ENCODE results near the gene MTCL1.

MTCL1 gene

GRCh38 chr18:8809514-8809913 lies 104.2 kb downstream of the MTCL1 start:
- Mint-ChIP-seq H3K36me3 (peaks cover 6 to 19% of the 10 kb centered on the region in 2 donors), H3K27ac (no peak overlapping the region), H3K9me3 (no peaks in the 10 kb centered on the region), H3K27me3 (no peaks in the 10 kb centered on the region), H3K4me3 (no peak overlapping the region), H3K4me1 (peaks cover 9 to 20% of the 10 kb centered on the region in 2 donors)
- DNase-seq (no peak), ATAC-seq (replicated peaks) (no peak)

GRCh38 chr18:8810157-8810556 lies 104.8 kb downstream of the MTCL1 start:
- Mint-ChIP-seq H3K27me3 (no peaks in the 10 kb centered on the region), H3K4me3 (no peak overlapping the region), H3K9me3 (no peaks in the 10 kb centered on the region), H3K27ac (no peak overlapping the region), H3K4me1 (peaks cover 9 to 20% of the 10 kb centered on the region in 2 donors), H3K36me3 (peaks cover 6 to 19% of the 10 kb centered on the region in 2 donors)
- DNase-seq (no peak), ATAC-seq (replicated peaks) (no peak)

DNA sequence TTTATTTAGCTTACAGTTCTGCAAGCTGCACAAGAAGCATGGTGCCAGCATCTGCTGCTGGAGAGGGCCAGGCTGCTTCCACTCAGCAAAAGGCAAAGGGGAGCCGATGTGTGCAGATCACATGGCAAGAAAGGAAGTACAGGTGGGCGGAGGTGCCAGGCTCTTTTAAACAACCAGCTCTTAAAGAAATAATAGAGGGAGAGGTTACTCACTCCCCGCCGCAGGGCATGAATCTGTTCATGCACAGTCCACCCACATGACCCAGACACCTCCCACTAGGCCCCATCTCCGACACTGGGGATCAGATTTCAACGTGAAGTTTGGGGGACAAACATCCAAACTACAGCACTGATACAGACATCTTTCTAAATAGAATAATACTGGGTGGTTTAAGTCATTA lies 105.8 kb downstream of the MTCL1 start:
- Mint-ChIP-seq H3K27ac (no peak overlapping the region), H3K27me3 (no peaks in the 10 kb centered on the region), H3K36me3 (peaks cover 6 to 19% of the 10 kb centered on the region in 2 donors), H3K4me3 (no peak overlapping the region), H3K9me3 (no peaks in the 10 kb centered on the region), H3K4me1 (peaks cover 9 to 20% of the 10 kb centered on the region in 2 donors)
- no peak for ATAC-seq (replicated peaks)
- DNase-seq, result no peak

DNA sequence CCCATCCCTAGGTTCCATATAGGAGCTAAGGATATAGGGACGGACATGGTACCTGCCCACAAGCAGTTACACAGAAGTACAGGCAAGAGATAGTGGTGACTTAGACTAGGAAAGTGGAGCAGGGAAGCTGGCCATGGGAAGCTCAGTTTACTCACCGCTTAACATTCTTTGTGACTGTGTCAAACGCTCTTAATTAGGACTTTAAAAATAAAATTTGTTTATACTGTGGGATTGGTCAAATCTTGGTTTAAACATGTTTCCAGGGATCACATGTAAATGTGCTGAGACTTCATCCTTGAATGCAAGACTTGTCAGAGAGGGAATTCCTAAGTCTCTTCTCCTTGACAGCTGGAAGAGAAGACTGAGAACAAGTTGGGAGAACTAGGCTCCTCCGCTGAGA lies 107.3 kb downstream of the MTCL1 start:
- no peak for ATAC-seq (replicated peaks)
- no peak overlapping the region for H3K27ac Mint-ChIP-seq
- H3K36me3 Mint-ChIP-seq, result peaks cover 6 to 19% of the 10 kb centered on the region in 2 donors
- no peaks in the 10 kb centered on the region for H3K27me3 Mint-ChIP-seq
- no peak for DNase-seq
- no peaks in the 10 kb centered on the region for H3K9me3 Mint-ChIP-seq
- H3K4me1 Mint-ChIP-seq, result peaks cover 9 to 20% of the 10 kb centered on the region in 2 donors
- H3K4me3 Mint-ChIP-seq, result no peak overlapping the region

DNA sequence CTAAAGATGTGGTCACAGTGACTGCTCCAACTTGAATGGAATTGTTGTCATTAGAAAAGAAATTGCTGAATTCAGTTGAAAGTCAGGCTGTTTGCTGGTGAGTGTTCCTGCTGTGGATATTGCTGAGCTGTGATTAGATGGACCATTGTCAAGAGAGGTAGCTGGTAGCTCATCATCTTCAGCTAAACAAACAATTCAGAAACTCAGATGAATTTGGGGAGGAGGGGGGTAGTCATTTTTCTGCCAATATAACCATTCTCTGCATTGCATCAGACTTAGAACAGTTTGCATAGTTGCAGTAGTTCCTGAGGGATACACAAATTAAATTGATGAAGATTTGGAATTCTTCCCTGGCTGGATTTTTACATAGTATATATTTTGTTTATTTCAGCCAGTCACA lies 108.3 kb downstream of the MTCL1 start:
- DNase-seq, result no peak
- H3K27ac Mint-ChIP-seq, result no peak overlapping the region
- ATAC-seq (replicated peaks), result no peak
- no peaks in the 10 kb centered on the region for H3K9me3 Mint-ChIP-seq
- no peaks in the 10 kb centered on the region for H3K27me3 Mint-ChIP-seq
- peaks cover 6 to 19% of the 10 kb centered on the region in 2 donors for H3K36me3 Mint-ChIP-seq
- peaks cover 9 to 20% of the 10 kb centered on the region in 2 donors for H3K4me1 Mint-ChIP-seq
- no peak overlapping the region for H3K4me3 Mint-ChIP-seq

DNA sequence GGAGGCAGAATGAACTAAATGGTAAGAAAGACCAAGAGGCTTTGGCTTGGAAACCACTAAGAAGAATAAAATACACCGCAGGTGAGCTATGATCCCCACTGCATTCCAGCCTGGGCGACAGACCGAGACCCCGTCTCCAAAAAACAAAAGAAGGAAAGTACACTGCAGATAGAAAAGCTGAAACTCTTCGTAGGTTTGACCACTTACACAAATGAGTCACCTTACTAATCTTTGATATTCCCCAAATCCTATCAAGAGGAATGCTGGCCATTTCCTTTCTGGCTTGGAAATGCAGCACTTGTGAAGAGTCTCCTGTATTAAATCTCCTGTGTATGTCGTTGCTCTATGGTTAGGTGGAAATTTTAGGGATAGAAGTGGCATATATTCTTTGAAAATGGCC lies 108.8 kb downstream of the MTCL1 start:
- H3K4me1 Mint-ChIP-seq, result peaks cover 9 to 20% of the 10 kb centered on the region in 2 donors

GRCh38 chr18:8816220-8816619 lies 110.9 kb downstream of the MTCL1 start:
- H3K9me3 Mint-ChIP-seq, result no peaks in the 10 kb centered on the region
- no peak for ATAC-seq (replicated peaks)
- H3K27ac Mint-ChIP-seq, result no peak overlapping the region
- H3K27me3 Mint-ChIP-seq, result no peaks in the 10 kb centered on the region
- no peak for DNase-seq
- H3K4me3 Mint-ChIP-seq, result no peak overlapping the region
- peaks cover 2 to 11% of the 10 kb centered on the region in 2 donors for H3K36me3 Mint-ChIP-seq
- peaks cover 2 to 8% of the 10 kb centered on the region in 2 donors for H3K4me1 Mint-ChIP-seq

More for the DNA sequence above, 108.8 kb downstream of the MTCL1 start:
- no peaks in the 10 kb centered on the region for H3K9me3 Mint-ChIP-seq
- no peaks in the 10 kb centered on the region for H3K27me3 Mint-ChIP-seq
- no peak overlapping the region for H3K27ac Mint-ChIP-seq
- H3K36me3 Mint-ChIP-seq, result peaks cover 5 to 15% of the 10 kb centered on the region in 2 donors
- H3K4me3 Mint-ChIP-seq, result no peak overlapping the region
- DNase-seq (no peak), ATAC-seq (replicated peaks) (no peak)

GRCh38 chr18:8816816-8817215 lies 111.5 kb downstream of the MTCL1 start:
- Mint-ChIP-seq H3K4me1 (peaks cover 2 to 5% of the 10 kb centered on the region in 2 donors), H3K9me3 (no peaks in the 10 kb centered on the region), H3K4me3 (no peak overlapping the region), H3K27ac (no peak overlapping the region), H3K36me3 (peaks cover 2 to 11% of the 10 kb centered on the region in 2 donors), H3K27me3 (no peaks in the 10 kb centered on the region)
- ATAC-seq (replicated peaks) (no peak), DNase-seq (no peak)

- Mint-ChIP-seq H3K9me3 (no peaks in the 10 kb centered on the region), H3K27me3 (no peaks in the 10 kb centered on the region), H3K4me1 (peaks cover 0 to 2% of the 10 kb centered on the region in 2 donors), H3K4me3 (no peak overlapping the region), H3K27ac (no peak overlapping the region), H3K36me3 (peaks cover 2 to 11% of the 10 kb centered on the region in 2 donors)
- ATAC-seq (replicated peaks), result no peak
- no peak for DNase-seq
These were observed 113.6 kb downstream of the MTCL1 start for GRCh38 chr18:8818982-8819381.

GRCh38 chr18:8820396-8821082 lies 115.2 kb downstream of the MTCL1 start:
- Mint-ChIP-seq H3K9me3 (no peaks in the 10 kb centered on the region), H3K36me3 (peaks cover 2 to 8% of the 10 kb centered on the region in 2 donors), H3K27me3 (no peaks in the 10 kb centered on the region), H3K4me1 (peaks cover 0 to 2% of the 10 kb centered on the region in 2 donors), H3K27ac (no peak overlapping the region), H3K4me3 (no peak overlapping the region)
- no peak for DNase-seq
- ATAC-seq (replicated peaks), result no peak

DNA sequence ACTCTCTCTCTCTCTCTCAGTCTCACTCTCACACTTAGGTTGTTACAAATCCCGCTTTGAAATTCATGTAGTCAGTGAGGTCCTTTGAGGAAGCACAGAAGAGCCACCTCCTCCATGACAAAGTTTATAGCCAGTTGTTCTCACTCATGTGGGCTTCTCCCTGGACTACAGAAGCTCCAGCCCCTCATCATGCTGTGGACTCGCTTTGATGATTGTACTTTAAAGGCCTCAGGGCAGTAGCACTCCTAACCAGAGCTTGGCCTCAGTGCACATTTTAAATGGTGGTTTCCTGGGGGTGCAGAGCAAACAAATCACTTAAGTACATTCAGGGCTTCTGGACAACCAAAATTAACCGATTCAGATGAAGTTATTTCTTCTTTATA lies 115.7 kb downstream of the MTCL1 start:
- no peak overlapping the region for H3K4me3 Mint-ChIP-seq
- H3K36me3 Mint-ChIP-seq, result peaks cover 2 to 8% of the 10 kb centered on the region in 2 donors
- H3K9me3 Mint-ChIP-seq, result no peaks in the 10 kb centered on the region
- ATAC-seq (replicated peaks), result no peak
- DNase-seq, result no peak
- peaks cover 0 to 2% of the 10 kb centered on the region in 2 donors for H3K4me1 Mint-ChIP-seq
- peak overlapping the region; percentile 21 for H3K27ac Mint-ChIP-seq
- no peaks in the 10 kb centered on the region for H3K27me3 Mint-ChIP-seq

- H3K4me1 Mint-ChIP-seq, result peaks cover 0 to 2% of the 10 kb centered on the region in 2 donors
- DNase-seq (no peak), ATAC-seq (replicated peaks) (no peak)
- H3K9me3 Mint-ChIP-seq, result no peaks in the 10 kb centered on the region
- no peak overlapping the region for H3K27ac Mint-ChIP-seq
- H3K36me3 Mint-ChIP-seq, result peaks cover 2 to 8% of the 10 kb centered on the region in 2 donors
- no peak overlapping the region for H3K4me3 Mint-ChIP-seq
- H3K27me3 Mint-ChIP-seq, result no peaks in the 10 kb centered on the region
These were observed 116.2 kb downstream of the MTCL1 start for GRCh38 chr18:8821531-8821930.

DNA sequence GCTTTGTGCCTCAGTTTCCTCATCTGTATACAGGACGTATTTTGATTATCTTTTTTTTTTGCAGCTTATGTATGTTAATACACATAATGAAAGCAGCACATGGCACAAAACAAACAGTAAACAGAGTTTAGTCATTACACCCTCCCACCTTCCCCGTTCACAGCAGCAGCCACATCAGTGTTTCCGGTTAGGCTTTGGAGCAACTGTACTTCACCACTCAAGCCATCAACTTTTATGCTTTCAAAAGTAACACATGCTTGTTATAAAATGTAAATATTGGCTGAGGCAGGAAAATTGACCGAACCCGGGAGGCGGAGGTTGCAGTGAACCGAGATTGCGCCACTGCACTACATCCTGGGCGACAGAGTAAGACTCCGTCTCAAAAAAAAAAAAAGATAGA lies 117.3 kb downstream of the MTCL1 start:
- no peak overlapping the region for H3K4me3 Mint-ChIP-seq
- peaks cover 2 to 8% of the 10 kb centered on the region in 2 donors for H3K36me3 Mint-ChIP-seq
- H3K9me3 Mint-ChIP-seq, result no peaks in the 10 kb centered on the region
- H3K27me3 Mint-ChIP-seq, result no peaks in the 10 kb centered on the region
- no peak overlapping the region for H3K27ac Mint-ChIP-seq
- no peak for ATAC-seq (replicated peaks)
- H3K4me1 Mint-ChIP-seq, result peaks cover 0 to 2% of the 10 kb centered on the region in 2 donors
- DNase-seq, result no peak

DNA sequence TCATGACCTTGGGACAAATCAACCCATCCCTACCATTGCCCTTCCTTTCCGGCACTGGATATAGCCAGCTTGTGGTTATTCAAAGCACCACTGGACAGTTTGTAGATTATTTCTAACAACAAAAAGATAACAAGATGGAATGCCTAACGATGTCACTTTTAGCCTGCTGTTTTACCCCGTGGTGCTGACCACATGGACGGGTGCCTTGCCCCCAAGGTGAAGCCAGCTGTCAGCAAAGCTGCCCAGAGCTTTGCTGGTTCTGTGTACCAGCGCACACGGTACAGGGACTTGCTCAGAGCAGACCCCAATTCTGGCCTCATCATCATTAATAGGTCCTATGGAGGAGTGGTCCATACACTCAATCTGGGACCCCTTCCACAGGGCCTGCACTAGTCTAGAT lies 118.2 kb downstream of the MTCL1 start:
- Mint-ChIP-seq H3K4me1 (peaks cover under 1 to 2% of the 10 kb centered on the region in 2 donors), H3K27ac (no peak overlapping the region), H3K27me3 (no peaks in the 10 kb centered on the region), H3K36me3 (peaks cover 2 to 8% of the 10 kb centered on the region in 2 donors), H3K9me3 (no peaks in the 10 kb centered on the region), H3K4me3 (no peak overlapping the region)
- DNase-seq (no peak), ATAC-seq (replicated peaks) (no peak)

DNA sequence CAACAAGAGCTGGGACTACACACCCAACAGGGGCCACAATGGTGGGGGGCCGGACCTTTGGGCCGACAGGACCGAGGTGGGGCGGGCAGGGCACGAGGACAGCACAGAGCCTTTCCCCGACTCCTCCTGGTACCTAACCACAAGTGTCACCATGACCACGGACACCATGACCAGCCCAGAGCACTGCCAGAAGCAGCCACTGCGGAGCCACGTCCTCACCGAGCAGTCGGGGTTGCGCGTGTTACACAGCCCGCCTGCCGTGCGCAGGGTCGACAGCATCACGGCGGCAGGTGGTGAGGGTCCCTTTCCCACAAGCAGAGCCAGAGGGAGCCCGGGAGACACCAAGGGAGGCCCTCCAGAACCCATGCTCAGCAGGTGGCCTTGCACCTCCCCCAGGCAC lies 119.5 kb downstream of the MTCL1 start:
- H3K27ac Mint-ChIP-seq, result no peak overlapping the region
- H3K9me3 Mint-ChIP-seq, result no peaks in the 10 kb centered on the region
- DNase-seq (no peak), ATAC-seq (replicated peaks) (no peak)
- H3K4me1 Mint-ChIP-seq, result peaks cover 5 to 6% of the 10 kb centered on the region in 2 donors
- no peak overlapping the region for H3K4me3 Mint-ChIP-seq
- no peaks in the 10 kb centered on the region for H3K27me3 Mint-ChIP-seq
- peaks cover 2 to 4% of the 10 kb centered on the region in 2 donors for H3K36me3 Mint-ChIP-seq
